Kidney (tissue), 14 donors: ENCODE data around the gene CRTAC1. TPM values are rescaled to one million over a fixed set of nuclear protein-coding genes. Genes with fewer than 3 reads are reported as not detected.

Source experiments
- DNase-seq, 5 donors: peaks; one replicate each; pipeline ENCODE4 v3.0.0-alpha.2; 2013 to 2020
- FAIRE-seq: peaks from 2 replicates; lab custom pipeline; 2012; peaks lifted over from hg19 to GRCh38; lab: Jason Lieb, UNC
- H3K27ac ChIP-seq, 2 donors: one replicate each; pipeline ENCODE4 v1.7.0; 2013; ENCODE audit warnings: low read depth in 2 of 2, low read length in 2 of 2, inconsistent platforms in 1 of 2
- H3K27me3 ChIP-seq: one replicate; pipeline ENCODE4 v1.7.1; 2013; ENCODE audit warnings: low read length, inconsistent platforms; ENCODE audit not compliant: control insufficient read depth, insufficient read depth
- H3K36me3 ChIP-seq, 3 donors: one replicate each; pipeline versions ENCODE4 v1.7.0 to v1.7.1; 2013; ENCODE audit warnings: low read length in 3 of 3, control low read depth in 1 of 3, inconsistent platforms in 1 of 3; ENCODE audit not compliant: insufficient read depth in 3 of 3, control insufficient read depth in 2 of 3
- H3K4me1 ChIP-seq, 3 donors: one replicate each; pipeline versions ENCODE4 v1.7.0 to v1.7.1; 2013; ENCODE audit warnings: low read length in 3 of 3, inconsistent platforms in 1 of 3, low read depth in 1 of 3; ENCODE audit not compliant: control insufficient read depth in 2 of 3, insufficient read depth in 2 of 3
- H3K4me3 ChIP-seq, 3 donors: one replicate each; pipeline versions ENCODE4 v1.7.0 to v1.8.1; 2013; ENCODE audit warnings: low read length in 3 of 3, control low read depth in 1 of 3, inconsistent platforms in 1 of 3
- H3K9ac ChIP-seq, 3 donors: one replicate each; pipeline versions ENCODE4 v1.7.0 to v1.7.1; 2013; ENCODE audit warnings: low read length in 3 of 3, control low read depth in 1 of 3, inconsistent platforms in 1 of 3
- H3K9me3 ChIP-seq, 3 donors: one replicate each; pipeline versions ENCODE4 v1.7.0 to v1.7.1; 2013; ENCODE audit warnings: low read length in 3 of 3, control low read depth in 1 of 3, inconsistent platforms in 1 of 3; ENCODE audit not compliant: control insufficient read depth in 2 of 3, insufficient read depth in 1 of 3
- CTCF ChIP-seq: IDR thresholded peaks from 3 replicates; pipeline ENCODE4 v1.5.1; 2012; ENCODE audit warnings: mild to moderate bottlenecking, moderate library complexity, borderline replicate concordance; ENCODE audit not compliant: insufficient read depth; ENCODE audit errors: extremely low read depth
- intact Hi-C: fragments of 100-400 bp; cut with DNase I; formaldehyde crosslinking; loops from one replicate; pipeline ENCODE4 v1.11.1; 2022
- polyA plus RNA-seq: library from polyadenylated mRNA; stranded (reverse); fragments of 350-450 nt; fragmentation: Illumina TruSeq; extraction: RNeasy Lipid Tissue Mini Kit (QIAGEN cat#74804); gene quantifications from one replicate; pipeline ENCODE4 v1.2.3, GENCODE V29; 2014; ENCODE audit warnings: low read depth, low replicate concordance; ENCODE audit not compliant: insufficient read depth
- total RNA-seq: library from RNA; stranded (reverse); fragmentation: NEBNext Ultra II Directional; extraction: Animal tissue kit (Norgen Biotek cat#: 25700); gene quantifications from one replicate; pipeline ENCODE4 v1.2.1, GENCODE V29; 2021
- donor health status: control.
- donor health status: control.
- donor health status: control.
- donor health status: control.
- donor health status: control.
- donor health status: DM: yes; HTN: yes; CAD: no.
- donor health status: Normal renal cell carcinoma (clear cell type).

Gene CRTAC1
- total and polyA plus RNA-seq, 2 donors from 2014 or later: 6.1 to 7.2 TPM

GRCh38 chr10:98063740-98064027 lies 33.3 kb upstream of the CRTAC1 start:
- FAIRE-seq (no peak), DNase-seq (no peak)
- TF ChIP-seq CTCF: no peak
- no peaks in the 10 kb centered on the region for H3K9me3 ChIP-seq
- intact Hi-C loops: no loop called here
- no peaks in the 10 kb centered on the region for H3K27me3 ChIP-seq
- H3K4me1 ChIP-seq: no peaks in the 10 kb centered on the region
- H3K36me3 ChIP-seq: no peaks in the 10 kb centered on the region
- no peak overlapping the region for H3K4me3 ChIP-seq
- no peak overlapping the region for H3K27ac ChIP-seq
- H3K9ac ChIP-seq: no peak overlapping the region

GRCh38 chr10:98062424-98062823 lies 32.0 kb upstream of the CRTAC1 start:
- TF ChIP-seq CTCF: no peak
- Histone ChIP-seq H3K4me3 (no peak overlapping the region), H3K27ac (no peak overlapping the region), H3K27me3 (no peaks in the 10 kb centered on the region), H3K9ac (no peak overlapping the region), H3K36me3 (no peaks in the 10 kb centered on the region), H3K4me1 (no peaks in the 10 kb centered on the region), H3K9me3 (no peaks in the 10 kb centered on the region)
- intact Hi-C loops: no loop called here
- FAIRE-seq (no peak), DNase-seq (no peak)

GRCh38 chr10:98060079-98060478 lies 29.7 kb upstream of the CRTAC1 start:
- FAIRE-seq (no peak), DNase-seq (no peak)
- no peaks in the 10 kb centered on the region for H3K36me3 ChIP-seq
- H3K4me1 ChIP-seq: no peaks in the 10 kb centered on the region
- intact Hi-C loops: no loop called here
- H3K9ac ChIP-seq: no peak overlapping the region
- no peaks in the 10 kb centered on the region for H3K27me3 ChIP-seq
- H3K9me3 ChIP-seq: no peaks in the 10 kb centered on the region
- H3K4me3 ChIP-seq: no peak overlapping the region
- no peak overlapping the region for H3K27ac ChIP-seq
- TF ChIP-seq CTCF: no peak

- DNase-seq: no peak
- no peaks in the 10 kb centered on the region for H3K36me3 ChIP-seq
- no peaks in the 10 kb centered on the region for H3K4me1 ChIP-seq
- no peak overlapping the region for H3K27ac ChIP-seq
- no peak for FAIRE-seq
- intact Hi-C loops: no loop called here
- H3K9me3 ChIP-seq: no peaks in the 10 kb centered on the region
- no peak overlapping the region for H3K9ac ChIP-seq
- no peak for TF ChIP-seq CTCF
- H3K27me3 ChIP-seq: no peaks in the 10 kb centered on the region
- no peak overlapping the region for H3K4me3 ChIP-seq
Measured at GRCh38 chr10:98058295-98058694, 27.9 kb upstream of the CRTAC1 start.
